ENCODE measurements around the gene PPP5C. TPM values are rescaled to one million over a fixed set of nuclear protein-coding genes. Genes with fewer than 3 reads are reported as not detected.

PPP5C gene
- total RNA-seq, 1 experiment from 2014 or later: 130 TPM

DNA sequence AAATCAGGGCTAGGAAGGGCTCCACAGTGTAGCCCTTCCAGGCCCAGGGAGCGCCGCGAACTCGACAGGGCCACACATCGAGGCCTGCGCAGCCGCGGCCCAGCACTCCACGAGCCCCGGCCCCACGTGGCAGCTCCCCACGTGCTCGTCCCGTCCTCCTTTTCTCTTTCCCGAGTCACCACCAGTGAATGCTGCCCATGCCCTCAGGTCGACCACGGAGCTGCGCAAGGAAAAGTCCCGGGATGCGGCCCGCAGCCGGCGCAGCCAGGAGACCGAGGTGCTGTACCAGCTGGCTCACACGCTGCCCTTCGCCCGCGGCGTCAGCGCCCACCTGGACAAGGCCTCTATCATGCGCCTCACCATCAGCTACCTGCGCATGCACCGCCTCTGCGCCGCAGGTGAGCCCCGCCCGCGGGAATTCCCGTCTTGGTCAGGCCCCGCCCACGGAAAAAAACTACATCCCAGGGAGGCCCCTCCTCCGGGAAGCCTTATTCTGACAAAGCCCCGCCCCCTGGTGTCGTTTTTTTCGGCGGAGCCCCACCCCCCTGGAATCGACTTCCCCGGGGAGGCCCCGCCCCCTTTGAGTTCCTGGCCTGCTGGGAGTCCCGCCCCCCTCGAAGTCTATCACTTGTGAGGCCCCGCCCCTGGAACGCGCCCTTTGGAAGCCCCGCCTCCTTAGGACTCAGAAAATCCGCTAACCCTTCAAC is 43.0 kb upstream of the PPP5C start:
- Histone ChIP-seq H3K9me3 (peaks cover 8% of the 10 kb centered on the region; the same call in 1 of the 2 replicates), H3K27me3 (replicated peaks; ENCODE audit: control insufficient read depth, insufficient read depth, low read length) (no peaks in the 10 kb centered on the region; the same call in 1 of the 2 replicates), H3K4me1 (peaks cover 26% of the 10 kb centered on the region), H3K36me3 (ENCODE audit: control insufficient read depth, insufficient read depth, low read length) (no peaks in the 10 kb centered on the region), H3K4me3 (ENCODE audit: low read depth, low read length) (peak overlapping the region; percentile 52)
- Mint-ChIP-seq H3K27ac (ENCODE audit: unreplicated experiment) (peak overlapping the region; percentile 91), H3K4me3 (ENCODE audit: unreplicated experiment) (peak overlapping the region; percentile 77), H3K9me3 (ENCODE audit: unreplicated experiment) (peaks cover 24% of the 10 kb centered on the region), H3K36me3 (ENCODE audit: insufficient read depth, unreplicated experiment) (peaks cover 14% of the 10 kb centered on the region), H3K4me1 (ENCODE audit: low read depth, unreplicated experiment) (no peaks in the 10 kb centered on the region), H3K27me3 (ENCODE audit: insufficient read depth, unreplicated experiment) (no peaks in the 10 kb centered on the region)
- intact Hi-C loops (cut with micrococcal nuclease; ENCODE audit: unreplicated experiment): loop anchor here (2.0 kb wide), 1 partner anchor 43 kb away; the partner anchor contains the start of gene PPP5C
- TF ChIP-seq, protein P1, sequence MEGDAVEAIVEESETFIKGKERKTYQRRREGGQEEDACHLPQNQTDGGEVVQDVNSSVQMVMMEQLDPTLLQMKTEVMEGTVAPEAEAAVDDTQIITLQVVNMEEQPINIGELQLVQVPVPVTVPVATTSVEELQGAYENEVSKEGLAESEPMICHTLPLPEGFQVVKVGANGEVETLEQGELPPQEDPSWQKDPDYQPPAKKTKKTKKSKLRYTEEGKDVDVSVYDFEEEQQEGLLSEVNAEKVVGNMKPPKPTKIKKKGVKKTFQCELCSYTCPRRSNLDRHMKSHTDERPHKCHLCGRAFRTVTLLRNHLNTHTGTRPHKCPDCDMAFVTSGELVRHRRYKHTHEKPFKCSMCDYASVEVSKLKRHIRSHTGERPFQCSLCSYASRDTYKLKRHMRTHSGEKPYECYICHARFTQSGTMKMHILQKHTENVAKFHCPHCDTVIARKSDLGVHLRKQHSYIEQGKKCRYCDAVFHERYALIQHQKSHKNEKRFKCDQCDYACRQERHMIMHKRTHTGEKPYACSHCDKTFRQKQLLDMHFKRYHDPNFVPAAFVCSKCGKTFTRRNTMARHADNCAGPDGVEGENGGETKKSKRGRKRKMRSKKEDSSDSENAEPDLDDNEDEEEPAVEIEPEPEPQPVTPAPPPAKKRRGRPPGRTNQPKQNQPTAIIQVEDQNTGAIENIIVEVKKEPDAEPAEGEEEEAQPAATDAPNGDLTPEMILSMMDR (IDR thresholded peaks at IDR 0.05; ENCODE audit: insufficient read depth in 1 of 2, low read depth in 1 of 2, low read length in 1 of 2, severe bottlenecking in 1 of 2, unreplicated experiment in 1 of 2): no peak
- ChIA-PET POLR2A (interaction anchor here (0.5 to 0.8 kb wide), 4 partner anchors 11 to 586 kb away, joined by 3 read pairs; no protein-coding TSS in a partner anchor), CTCF (interaction anchor here (0.6 to 0.9 kb wide), 4 partner anchors 21 to 60 kb away, joined by 3 to 4 read pairs (median 4); partner anchors contain the start of gene PPP5C)
- peak; percentile 98 for DNase-seq
- no TSS peak for BruUV-seq (replicated peaks)

DNA sequence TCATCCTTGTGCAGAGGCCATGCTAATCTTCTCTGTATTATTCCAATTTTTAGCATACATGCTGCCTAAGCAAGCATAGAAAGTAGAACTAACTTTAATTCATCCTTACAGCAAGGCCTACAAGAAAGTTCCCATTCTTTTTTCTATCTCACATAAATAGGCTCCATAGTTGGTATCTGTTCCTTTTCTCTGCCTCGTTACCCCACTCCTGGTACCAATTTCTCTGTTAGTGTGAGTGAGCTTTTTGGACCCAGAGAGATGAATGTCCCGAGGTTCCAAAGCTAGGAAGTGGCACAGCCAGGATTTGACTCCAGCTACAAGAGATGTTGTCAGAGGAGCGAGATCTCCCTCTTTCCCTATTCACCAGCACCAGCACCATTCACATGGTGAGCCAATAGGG is 40.4 kb upstream of the PPP5C start:
- H3K4me3 Mint-ChIP-seq (ENCODE audit: unreplicated experiment): no peak overlapping the region
- CTCF ChIA-PET: interaction anchor here (1.6 kb wide), 1 partner anchor 26 kb away, joined by 4 read pairs; no protein-coding TSS in a partner anchor
- POLR2A ChIA-PET: no interaction called here
- no peaks in the 10 kb centered on the region for H3K4me1 Mint-ChIP-seq (ENCODE audit: low read depth, unreplicated experiment)
- no peak for DNase-seq
- H3K27ac Mint-ChIP-seq (ENCODE audit: unreplicated experiment): no peak overlapping the region
- no TSS peak for BruUV-seq (replicated peaks)
- H3K27me3 Mint-ChIP-seq (ENCODE audit: insufficient read depth, unreplicated experiment): no peaks in the 10 kb centered on the region
- TF ChIP-seq, protein P1 (IDR thresholded peaks at IDR 0.05; ENCODE audit: insufficient read depth in 1 of 2, low read depth in 1 of 2, low read length in 1 of 2, severe bottlenecking in 1 of 2, unreplicated experiment in 1 of 2): no peak
- H3K9me3 Mint-ChIP-seq (ENCODE audit: unreplicated experiment): peaks cover 24% of the 10 kb centered on the region
- H3K4me3 ChIP-seq (ENCODE audit: low read depth, low read length): no peak overlapping the region
- peaks cover 11% of the 10 kb centered on the region; the same call in 1 of the 2 replicates for H3K4me1 ChIP-seq
- intact Hi-C loops (cut with micrococcal nuclease; ENCODE audit: unreplicated experiment): no loop called here
- H3K36me3 Mint-ChIP-seq (ENCODE audit: insufficient read depth, unreplicated experiment): peaks cover 14% of the 10 kb centered on the region
- H3K27me3 ChIP-seq (replicated peaks; ENCODE audit: control insufficient read depth, insufficient read depth, low read length): no peaks in the 10 kb centered on the region; the same call in 1 of the 2 replicates
- no peaks in the 10 kb centered on the region for H3K36me3 ChIP-seq (ENCODE audit: control insufficient read depth, insufficient read depth, low read length)
- H3K9me3 ChIP-seq: peaks cover 8% of the 10 kb centered on the region; the same call in 1 of the 2 replicates

DNA sequence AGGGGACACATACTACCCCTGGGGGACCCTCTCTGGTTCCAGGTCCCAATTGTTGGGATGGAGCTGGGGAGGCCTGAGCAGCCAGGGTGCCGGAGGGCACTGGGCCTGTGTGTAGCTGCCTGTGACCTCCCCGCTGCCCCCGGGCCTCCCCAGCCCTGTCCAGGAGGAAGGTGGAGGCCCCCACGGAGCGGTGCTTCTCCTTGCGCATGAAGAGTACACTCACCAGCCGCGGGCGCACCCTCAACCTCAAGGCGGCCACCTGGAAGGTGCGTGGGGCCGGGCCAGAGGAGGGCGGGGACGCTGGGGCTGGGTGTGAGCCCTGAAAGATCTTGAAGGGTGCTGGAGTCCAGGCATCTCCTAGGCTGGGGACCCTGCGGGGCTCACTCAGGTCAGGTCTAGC is 38.4 kb upstream of the PPP5C start:
- no peak overlapping the region for H3K4me3 Mint-ChIP-seq (ENCODE audit: unreplicated experiment)
- H3K36me3 ChIP-seq (ENCODE audit: control insufficient read depth, insufficient read depth, low read length): no peaks in the 10 kb centered on the region
- H3K9me3 Mint-ChIP-seq (ENCODE audit: unreplicated experiment): peaks cover 24% of the 10 kb centered on the region
- H3K4me3 ChIP-seq (ENCODE audit: low read depth, low read length): no peak overlapping the region
- H3K4me1 Mint-ChIP-seq (ENCODE audit: low read depth, unreplicated experiment): no peaks in the 10 kb centered on the region
- H3K36me3 Mint-ChIP-seq (ENCODE audit: insufficient read depth, unreplicated experiment): peaks cover 13% of the 10 kb centered on the region
- H3K4me1 ChIP-seq: no peaks in the 10 kb centered on the region
- BruUV-seq (replicated peaks): no TSS peak
- peaks cover 8% of the 10 kb centered on the region; the same call in 1 of the 2 replicates for H3K9me3 ChIP-seq
- H3K27me3 Mint-ChIP-seq (ENCODE audit: insufficient read depth, unreplicated experiment): no peaks in the 10 kb centered on the region
- H3K27ac Mint-ChIP-seq (ENCODE audit: unreplicated experiment): no peak overlapping the region
- TF ChIP-seq, protein P1 (IDR thresholded peaks at IDR 0.05; ENCODE audit: insufficient read depth in 1 of 2, low read depth in 1 of 2, low read length in 1 of 2, severe bottlenecking in 1 of 2, unreplicated experiment in 1 of 2): no peak
- H3K27me3 ChIP-seq (replicated peaks; ENCODE audit: control insufficient read depth, insufficient read depth, low read length): no peaks in the 10 kb centered on the region
- POLR2A ChIA-PET: no interaction called here
- intact Hi-C loops (cut with micrococcal nuclease; ENCODE audit: unreplicated experiment): no loop called here
- DNase-seq: no peak
- CTCF ChIA-PET: no interaction called here
